Stimulated activated CD4-positive, alpha-beta T cell treated with anti-CD3 and anti-CD28 coated beads, Interleukin-4, amount 100 ng/mL, for 24 hours (primary cell): ENCODE data around the gene GYPC.
"Not testable (repeated sequence)": the region's sequence is repeated elsewhere in the genome, so short reads cannot be mapped to it uniquely, and the experiment has no call there.

Experiments used
- DNase-seq: peaks from one replicate; pipeline ENCODE4 v3.0.0-alpha.2; 2020

Gene GYPC

DNA sequence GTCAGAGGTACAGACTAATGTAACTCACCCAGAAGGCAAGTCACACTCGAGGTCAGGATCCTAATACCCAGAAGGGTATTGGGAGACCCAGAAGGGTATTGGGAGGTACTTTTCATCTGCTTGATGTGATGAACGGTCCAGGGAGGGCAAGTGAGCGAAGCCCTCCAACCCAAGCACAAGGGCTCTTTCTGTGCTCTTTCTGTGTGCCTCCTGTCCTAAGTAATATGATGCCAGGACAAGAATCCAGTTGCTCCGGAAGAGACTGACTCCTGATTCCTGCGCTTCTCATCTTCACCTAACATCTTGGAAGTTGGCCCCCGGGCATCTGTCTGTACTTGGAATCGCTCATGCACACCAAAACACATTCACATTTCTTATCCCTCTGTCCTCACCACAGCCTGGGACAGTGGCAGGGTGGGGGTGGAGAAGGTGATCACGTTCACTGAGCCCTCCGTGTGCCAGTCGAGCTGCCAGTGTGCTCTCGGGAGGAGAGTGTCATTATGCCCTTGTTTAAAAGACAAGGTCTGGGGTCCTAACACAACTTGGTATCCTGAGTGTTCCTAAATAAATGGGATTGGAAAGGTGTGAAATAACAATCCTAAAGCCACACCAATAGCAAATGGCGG is 17.1 kb downstream of the GYPC start:
- DNase-seq, result no peak

DNA sequence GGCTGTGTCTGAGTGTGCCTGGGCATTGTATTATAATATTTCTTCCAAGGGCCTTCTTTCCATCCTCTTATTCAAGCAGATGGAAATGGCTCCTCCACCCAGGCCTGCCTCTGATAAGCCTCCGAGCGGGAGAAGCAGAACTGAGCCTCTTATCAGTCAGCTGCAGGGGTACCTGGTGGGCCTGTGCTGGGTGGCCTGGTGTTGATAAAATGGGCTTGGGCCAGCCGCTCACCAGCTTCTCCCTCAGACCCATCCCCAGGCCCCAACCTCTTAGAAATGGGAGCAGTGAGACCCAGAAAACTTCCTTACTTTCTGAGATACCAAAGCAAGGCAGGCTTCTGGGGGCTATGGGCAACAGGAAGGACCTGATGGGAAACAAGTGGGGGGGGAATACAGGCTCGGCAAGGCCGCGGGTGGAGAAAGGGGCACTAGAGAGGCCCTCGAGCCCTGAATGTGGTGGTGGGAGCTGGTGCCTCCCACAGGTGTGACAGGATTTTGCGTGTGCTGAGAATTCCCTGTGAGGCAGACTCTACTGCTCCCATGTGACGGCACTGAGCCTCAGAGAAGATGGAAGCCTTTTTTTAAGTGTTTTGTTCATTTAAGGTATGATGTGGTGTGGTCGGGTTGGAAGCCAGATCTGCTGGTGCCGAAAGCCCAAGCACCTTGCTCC is 18.3 kb downstream of the GYPC start:
- DNase-seq, result no peak

DNA sequence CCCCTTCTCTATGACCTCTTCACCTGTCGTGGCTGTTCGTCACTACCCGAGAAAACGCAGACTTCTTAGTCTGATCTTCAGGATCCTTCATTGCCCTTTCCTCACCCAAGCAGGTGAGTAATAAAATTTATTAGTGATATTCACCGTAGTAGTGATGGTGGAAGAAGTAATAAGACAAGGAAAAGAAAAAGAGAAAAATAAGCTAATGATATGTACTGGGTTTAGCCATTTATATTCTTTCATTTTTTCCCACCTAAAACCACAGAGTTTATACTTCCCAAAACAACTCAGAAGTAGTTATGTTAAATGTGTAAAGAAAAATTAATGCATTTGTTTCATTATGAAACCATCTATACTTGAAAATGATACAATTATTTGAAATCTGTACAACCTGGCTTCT is 19.7 kb downstream of the GYPC start:
- DNase-seq, result no peak

DNA sequence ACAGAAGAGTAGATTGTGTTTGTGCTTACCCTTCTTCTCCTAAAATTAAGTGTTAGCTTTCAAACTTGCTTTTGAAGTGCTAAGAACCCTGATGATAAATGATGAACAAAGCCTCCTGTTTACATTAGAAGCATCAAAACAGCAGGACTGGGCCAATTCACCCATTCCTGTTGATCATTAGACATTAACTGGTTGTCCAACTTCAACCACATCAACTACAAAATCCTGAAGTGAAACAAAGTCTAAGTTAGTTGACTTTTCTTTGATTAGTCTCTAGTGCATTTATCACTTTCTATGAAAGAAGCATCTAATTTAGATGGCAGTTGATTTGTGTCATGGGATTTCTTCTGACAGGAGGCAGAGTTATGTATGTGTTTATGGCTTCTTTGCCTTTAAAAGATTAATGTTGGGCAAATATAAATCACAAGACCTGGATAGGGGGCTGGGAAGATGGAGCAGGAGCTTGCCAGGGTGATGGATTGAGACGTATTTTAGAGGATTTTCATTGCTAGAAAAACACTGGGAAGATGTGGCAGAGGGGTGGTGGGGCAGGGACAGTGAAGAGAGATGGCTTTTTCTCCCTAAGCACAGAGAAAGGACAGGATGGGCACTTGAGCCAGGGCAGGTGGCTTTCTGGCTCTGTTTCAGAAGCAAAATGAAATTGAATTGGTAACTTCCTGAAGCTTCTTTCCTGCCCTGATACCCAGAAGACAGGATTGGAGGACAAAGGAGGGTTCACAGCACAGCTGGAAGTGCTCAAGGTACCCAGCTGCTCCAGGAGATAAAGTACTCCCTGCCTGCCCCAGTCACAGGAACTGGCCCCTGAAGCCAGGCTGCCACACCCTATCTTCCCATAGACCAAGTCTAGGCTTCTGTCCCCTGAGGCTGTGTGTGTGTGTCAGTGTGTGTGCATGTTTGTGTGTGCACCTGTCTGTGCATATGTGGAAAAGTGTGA is 20.5 kb downstream of the GYPC start:
- DNase-seq, result no peak

DNA sequence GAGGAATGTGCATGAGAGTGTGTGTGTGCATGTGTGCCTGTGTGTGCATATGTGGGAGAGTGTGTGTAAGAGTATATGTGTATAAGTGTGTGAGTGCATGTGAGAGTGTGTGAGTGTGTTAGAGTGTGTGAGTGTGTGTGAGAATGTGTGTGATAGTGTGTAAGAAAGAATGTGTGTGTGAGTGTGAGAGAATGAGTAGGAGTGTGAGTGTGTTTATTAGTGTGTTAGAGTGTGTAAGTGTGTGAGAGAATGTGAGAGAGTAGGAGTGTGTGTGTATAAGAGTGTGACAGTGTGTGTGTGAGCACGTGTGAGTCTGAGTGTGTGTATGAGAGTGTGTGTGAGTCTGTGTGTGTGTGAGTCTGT is 21.2 kb downstream of the GYPC start:
- DNase-seq, result no peak

DNA sequence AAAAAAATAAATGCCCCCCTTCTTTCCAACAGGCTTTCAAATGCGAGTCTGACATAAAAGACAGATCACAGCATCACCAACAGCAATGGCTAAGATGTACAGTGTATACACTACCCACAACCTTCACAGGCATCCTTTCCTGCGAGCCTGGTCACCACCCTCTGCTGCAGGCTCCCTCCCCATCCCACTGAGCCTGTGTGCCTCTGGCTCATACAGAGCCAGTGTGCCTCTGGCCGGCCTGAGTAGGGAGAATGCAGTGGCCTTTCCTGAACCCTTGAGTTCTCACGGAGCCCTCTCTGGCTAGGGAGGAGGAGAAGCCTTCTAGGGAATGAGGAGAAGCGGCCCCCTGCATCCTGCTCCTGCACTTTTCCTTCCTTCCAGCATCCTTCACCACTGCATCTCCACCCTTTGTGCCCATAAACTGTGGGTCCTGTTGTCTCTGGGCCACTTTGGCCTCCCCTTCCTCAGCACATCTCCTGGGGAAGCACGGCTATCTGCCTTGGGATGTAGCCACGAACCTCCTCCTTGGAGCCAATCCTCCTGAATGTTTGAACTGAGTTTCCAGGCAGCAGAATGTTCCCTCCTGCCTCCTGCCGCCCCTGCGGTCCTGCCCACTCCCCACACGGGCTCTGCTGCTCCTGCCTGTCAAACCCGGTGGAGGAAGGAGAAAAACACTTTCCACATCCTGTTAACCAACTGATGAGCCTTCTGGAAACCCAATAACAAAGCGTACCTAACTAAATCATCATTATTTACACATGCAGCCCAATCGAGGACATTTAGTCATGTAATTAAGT is 22.5 kb downstream of the GYPC start:
- DNase-seq, result no peak

DNA sequence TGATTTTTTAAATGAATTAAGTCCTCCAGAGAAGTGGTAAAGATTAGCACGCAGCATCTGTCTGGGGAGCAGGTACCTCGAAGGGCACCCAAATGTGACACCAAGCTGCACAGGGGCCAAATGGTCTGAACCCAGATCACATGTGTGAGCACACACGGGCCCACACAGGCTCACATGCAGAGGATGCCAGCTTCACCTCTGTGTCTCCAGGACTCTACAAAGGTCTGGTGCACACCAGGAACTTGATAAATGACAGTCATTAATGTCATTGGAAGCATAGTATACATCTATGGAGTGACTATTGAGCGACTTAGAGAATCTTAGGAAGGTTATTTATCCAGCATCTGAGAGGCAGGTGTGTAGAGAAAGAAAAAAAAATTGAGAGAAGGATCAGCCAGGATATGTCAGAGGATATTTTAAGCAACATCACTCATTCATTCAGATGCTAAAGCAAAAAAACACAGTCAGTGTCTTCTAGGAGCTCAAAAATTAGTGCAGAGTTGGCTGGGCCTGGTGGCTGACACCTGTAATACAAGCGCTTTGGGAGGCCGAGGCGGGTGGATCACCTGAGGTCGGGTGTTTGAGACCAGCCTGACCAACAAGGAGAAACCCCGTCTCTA is 23.2 kb downstream of the GYPC start:
- DNase-seq, result no peak

DNA sequence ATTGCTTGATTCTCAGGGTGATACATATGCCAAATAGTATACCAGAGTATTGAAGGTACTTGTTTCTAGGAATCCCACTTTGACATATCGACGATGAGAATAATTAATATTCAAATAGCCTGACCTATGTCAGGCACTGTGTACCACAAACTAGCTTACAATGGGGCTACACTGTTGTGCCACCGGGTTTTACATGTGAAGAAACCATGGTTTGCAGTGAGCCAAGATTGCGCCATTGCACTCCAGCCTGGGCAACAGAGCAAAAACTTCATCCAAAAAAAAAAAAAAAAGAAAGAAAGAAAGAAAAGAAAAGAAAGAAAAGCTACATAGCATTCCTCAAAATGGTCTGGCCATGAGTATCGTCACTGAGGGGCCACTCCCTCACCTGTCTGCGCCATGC is 25.5 kb downstream of the GYPC start:
- DNase-seq, result no peak

DNA sequence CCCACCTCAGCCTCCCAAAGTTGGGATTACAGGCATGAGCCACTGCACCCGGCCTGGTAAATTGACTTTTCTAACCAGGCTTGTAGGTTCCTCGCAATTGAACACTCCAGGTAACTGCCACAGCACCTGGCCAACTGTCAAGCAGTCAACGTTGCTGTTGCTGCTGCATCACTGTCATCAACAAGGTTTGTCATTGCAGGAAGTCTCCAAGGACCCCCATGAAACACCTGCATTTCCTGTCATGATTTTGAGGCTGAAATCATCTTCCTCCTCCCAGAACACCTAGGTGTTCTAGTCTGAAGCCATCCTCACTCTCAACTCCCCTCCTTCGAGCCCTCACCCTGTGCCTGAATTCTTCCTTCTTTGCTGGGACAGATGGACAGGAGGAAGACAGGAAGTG is 29.7 kb downstream of the GYPC start:
- DNase-seq, result no peak

DNA sequence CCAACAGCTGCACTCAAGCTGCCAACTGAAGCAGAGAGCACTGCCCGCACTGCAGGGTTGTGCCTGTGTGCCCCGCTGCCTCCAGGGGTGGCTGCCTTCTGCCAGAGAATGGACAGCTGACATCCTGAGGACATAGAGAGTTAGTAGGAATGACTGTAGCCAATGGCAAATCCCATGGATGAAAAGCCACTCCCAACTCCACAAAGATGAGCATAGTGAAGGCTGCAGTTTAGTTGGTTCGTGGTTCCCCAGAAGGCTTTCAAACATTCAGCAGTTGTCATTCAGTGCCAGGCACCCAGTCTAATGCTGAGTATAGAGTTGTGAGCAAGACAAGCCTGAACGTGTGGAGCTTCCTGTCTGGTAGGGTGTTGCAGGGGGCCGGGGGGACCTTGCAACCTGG is 30.3 kb downstream of the GYPC start:
- DNase-seq, result no peak

DNA sequence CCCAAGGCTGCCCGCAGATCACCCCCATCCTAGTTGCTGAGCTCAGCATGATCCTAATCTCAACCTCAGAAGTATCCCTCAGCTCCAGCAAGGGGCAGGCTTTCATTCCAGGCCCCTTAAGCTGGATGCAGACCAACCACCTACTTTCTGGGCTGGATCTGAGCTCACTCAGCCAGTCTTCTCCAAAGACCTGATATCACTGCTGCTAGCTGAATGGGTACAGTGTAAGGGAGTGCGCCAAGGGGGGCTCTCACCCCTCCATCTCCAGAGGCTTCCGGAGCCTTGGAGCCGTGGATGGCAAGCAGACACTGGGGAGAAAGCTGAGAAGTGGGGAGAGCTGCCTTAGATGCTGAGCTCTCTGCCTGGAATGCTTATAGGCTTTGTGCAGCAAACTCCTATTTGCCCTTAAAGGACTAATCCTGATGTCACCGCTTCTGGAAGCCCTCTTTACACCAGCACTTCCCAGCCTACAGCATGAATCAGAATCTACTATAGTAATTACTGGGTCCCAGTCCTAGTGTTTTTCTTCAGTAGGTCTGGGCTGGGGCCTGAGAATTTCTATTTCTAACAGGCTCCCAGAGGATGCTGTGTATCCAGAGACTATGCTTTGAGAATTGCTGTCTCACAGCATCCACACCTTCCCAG is 31.0 kb downstream of the GYPC start:
- DNase-seq, result no peak

DNA sequence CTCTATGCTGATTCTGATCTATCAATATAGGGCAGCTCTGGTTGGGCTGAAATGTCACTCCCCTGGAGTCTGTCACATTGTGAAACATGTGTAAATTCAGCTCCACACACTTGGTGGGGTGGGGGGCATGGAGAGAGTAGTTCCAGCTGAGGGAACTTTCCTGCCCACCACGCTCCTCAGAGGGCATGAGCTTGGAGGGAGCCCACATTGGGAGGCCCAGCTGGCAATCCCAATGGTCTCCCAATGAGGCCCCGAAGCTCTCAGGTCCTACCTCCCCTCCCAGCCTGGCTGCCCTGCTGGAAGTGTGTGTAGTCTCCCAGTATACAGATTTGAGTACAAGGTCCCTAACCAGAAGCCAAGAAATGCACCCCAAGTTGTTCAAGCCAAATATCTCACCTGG is 31.5 kb downstream of the GYPC start:
- no peak for DNase-seq

DNA sequence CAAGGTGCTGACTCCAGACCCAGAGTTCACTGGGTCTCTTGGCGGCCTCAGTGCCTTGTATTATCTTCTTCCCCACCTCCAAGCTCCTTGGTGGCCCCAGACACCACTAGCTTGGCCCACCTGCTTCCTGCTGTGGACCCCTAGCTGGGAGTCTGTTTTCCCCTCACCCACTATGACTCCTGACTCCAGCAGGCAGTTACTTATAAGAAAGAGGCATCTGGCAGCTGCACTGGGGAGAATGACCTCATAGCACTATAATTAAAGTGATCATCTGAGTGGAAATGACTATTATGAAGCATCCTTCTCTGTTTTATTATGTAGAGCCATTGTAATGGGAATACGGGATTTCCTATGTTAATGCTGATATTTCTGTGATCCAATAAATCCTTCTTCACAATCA is 32.6 kb downstream of the GYPC start:
- DNase-seq, result not testable (repeated sequence)

DNA sequence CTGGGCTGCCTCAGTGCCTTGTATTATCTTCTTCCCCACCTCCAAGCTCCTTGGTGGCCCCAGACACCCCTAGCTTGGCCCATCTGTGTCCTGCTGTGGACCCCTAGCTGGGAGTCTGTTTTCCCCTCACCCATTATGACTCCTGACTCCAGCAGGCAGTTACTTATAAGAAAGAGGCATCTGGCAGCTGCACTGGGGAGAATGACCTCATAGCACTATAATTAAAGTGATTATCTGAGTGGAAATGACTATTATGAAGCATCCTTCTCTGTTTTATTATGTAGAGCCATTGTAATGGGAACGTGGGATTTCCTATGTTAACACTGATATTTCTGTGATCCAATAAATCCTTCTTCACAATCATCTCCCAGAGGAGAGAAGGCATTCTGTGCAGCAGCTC is 36.3 kb downstream of the GYPC start:
- not testable (repeated sequence) for DNase-seq

DNA sequence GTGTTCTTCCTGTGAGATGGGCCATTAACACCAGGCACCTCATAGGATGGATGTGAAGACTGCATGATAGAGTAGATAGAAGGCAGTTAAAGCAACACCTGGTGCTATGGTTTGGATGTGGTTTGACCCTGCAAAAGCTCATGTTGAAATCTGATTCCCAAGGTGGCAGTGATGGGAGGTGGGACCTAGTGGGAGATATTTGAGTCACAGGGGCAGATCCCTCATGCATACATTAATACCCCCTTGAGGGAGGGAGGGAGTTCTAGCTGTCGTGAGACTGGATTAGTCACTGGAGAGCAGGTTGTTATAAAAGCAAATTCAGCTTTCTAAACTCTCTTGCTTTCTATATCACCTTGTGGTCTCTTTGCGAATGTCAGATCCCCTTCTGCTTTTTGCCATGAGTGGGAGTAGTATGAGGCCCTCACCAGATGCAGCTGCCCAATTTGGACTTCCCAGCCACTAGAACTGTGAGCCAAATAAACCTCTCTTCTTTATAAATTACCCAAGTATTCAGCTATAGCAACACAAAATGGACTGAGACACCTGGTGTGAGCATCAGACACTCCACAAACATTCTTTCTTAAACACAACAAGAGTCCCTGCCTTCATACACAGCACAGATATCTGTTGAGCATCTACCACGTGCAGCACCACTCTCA is 37.1 kb downstream of the GYPC start:
- DNase-seq, result not testable (repeated sequence)

DNA sequence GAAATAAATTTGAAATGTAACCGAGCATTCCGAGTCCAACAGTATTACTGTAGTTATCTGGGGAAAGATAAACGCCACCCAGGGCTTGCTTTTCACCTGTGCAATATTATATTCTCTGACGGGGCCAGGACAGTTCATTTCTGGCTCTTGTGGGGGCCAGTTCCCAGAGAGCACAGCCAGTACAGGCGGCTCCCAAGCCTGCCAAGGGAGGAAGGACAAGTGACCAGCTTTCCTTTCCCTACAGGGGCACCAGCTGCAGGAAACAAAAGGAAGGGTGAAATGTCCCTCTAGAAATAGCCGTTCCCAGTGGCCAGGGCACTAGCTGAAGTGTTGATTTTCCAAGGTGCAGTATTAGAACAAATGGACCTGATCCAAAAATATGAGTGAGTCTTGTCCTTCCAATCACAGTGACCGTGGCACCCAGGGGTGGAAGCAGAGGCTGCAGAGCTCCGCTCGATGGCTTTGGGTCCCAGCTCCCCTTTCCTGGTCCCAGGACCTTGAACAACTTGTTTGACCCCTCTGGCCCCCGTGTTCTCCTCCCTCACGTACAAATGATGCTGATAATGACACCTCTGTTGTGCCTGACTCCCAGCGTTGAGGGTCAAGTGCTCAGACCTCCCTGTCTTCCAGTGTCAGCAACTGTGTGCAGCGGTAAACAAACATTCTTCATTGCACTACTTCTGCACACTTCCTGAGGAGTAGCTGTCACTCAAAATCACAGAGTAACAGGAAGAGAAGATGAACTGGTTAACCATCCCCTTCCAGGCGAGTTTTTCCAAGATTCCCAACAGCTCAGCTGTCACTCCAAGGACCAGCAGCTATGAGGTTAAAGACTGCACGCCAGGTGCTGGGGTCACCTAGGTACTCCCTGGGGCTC is 40.9 kb downstream of the GYPC start:
- no peak for DNase-seq

DNA sequence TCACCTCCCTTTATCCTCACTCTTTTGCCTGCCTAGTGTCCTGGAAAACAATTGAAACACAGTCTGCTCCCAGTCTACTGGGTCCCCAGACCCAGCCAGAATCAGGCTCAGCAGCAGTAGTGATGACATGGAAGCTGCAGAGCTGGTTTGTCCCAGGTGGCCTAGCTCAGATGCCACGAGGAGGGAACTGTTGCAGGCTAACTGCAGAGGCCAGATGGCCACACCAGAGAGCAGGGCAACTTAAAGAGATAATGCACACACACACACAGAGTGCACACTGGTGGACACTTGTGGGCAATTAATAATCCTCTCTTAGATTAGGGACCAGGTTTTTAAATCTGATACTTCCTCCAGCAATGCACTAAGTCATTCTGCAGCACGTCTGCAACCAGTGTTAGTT is 42.4 kb downstream of the GYPC start:
- DNase-seq, result no peak

DNA sequence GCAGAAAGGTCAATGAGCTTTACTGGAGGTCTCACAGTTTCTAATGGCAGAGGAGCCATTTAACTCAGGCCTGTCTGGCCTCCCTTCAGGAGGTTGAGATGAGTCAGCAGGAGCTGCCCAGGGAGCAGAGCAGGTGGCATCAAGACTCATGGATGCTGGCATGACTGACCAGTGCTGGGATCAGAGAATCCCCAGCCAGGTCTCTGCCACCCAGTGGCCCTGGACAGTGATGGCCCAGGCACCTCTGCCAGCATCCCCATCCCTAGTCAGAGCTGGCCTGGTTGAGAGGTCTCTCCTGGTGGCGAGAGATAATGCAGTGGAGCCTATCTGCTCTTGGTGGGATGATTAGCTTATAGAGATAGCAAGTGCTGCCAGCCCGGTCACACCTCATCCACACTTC is 43.1 kb downstream of the GYPC start:
- DNase-seq, result no peak

DNA sequence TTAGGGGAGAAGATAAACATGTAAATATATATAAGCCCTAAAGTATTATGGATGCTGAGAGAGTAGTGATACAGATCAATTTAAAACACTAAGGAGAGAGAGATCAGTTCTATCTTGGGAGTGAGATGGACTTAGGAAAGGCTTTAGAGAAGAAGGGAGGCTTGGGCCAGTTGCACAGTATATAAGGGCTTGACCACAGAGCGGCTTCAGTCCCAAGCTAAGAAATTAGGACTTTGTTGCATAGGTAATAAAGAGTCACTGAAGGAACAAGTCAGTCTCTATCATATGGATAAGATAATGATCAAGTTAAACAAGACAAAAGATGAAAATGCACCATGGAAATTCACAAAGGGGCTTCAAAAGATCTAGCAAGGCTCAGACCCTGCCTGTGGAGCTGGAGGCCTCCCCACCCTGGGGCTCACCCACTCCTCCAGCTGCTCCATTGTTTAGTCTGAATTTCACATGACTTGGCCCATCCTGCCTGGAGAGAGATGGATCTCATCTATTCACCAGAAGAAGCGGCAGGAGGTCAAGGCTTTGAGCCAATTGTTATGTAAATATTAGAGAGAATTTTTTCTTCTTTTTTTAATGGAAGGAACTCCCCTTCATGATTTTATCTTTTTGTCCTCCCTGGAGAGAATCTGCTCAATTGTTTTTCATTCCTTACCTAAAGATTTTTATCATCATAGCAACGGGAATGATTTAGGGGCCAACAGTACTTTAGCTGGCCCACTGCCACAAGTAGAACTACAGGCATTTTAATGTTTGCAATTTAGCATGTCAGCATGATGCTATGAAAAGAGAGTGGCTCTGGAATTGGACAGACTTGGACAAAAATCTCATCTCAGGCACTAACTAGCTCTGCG is 44.0 kb downstream of the GYPC start:
- DNase-seq, result no peak

DNA sequence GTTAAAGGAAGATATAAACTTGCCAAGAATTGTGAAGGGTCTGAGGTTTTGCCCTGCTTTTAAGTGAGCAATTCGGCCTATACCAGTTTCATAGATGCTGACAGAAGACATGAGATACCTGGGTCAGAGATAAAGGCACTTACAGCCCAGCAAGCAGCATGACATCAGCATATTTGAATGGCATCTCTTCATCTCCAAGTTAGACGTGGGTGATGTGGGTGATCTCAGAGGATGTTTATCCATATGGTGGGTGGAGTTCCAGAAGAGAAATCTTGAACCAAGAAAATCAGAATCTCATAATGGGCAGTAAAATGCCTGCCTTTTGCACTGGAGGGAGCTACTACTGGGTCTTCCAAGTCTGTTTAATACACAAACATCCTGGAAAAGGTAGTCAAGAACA is 44.7 kb downstream of the GYPC start:
- DNase-seq, result no peak
